Breast epithelium (tissue), 3 donors: ENCODE measurements around the gene ATRN.

Experiments used
- CTCF ChIP-seq, 3 donors: fragments of 450-650 bp; IDR thresholded peaks; one replicate each; pipeline ENCODE4 v1.5.1; 2016 to 2017; ENCODE audit warnings: antibody characterized with exemption in 3 of 3, mild to moderate bottlenecking in 3 of 3, moderate library complexity in 3 of 3
- POLR2A ChIP-seq: fragments of 450-650 bp; IDR thresholded peaks from one replicate; pipeline ENCODE4 v1.6.1; 2016; ENCODE audit warnings: antibody characterized with exemption, mild to moderate bottlenecking, moderate library complexity
- POLR2AphosphoS5 ChIP-seq, 3 donors: sonication (generic); formaldehyde crosslinking; IDR thresholded peaks; one replicate each; pipeline ENCODE4 v1.6.1; 2017; ENCODE audit warnings: antibody characterized with exemption in 3 of 3

- no peak for TF ChIP-seq POLR2A
- TF ChIP-seq CTCF (IDR thresholded peaks at IDR 0.05): no peak
- no peak for TF ChIP-seq POLR2AphosphoS5 (IDR thresholded peaks at IDR 0.05)
These were observed 33.8 kb upstream of the ATRN start for GRCh38 chr20:3436864-3437574.
